Measurements from ENCODE around the gene ZDHHC5.
"Not testable (repeated sequence)": the region's sequence is repeated elsewhere in the genome, so short reads cannot be mapped to it uniquely, and the experiment has no call there.

ZDHHC5 gene

DNA sequence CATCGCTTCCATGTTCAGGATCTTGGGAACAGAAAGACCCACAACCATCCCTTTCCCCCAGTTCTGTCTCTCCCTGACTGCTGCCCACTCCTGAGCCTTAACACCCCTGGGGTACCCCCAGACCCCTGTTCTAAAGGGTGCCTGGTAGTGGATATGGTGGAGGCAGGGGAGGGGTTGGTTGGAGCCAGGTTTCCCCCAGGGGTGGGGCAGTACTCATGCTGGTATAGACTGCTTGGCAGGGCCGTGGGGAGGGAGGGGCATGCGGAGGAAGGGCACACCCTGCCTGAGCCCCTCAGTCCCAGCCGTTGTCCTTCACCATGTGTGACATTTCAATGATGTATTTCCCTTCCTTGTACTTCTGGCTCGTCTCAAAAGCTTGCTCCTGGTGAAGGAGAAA lies 22.2 kb upstream of the ZDHHC5 start:
- no peak for DNase-seq

GRCh38 chr11:57646194-57646798 lies 21.6 kb upstream of the ZDHHC5 start:
- DNase-seq, result no peak

DNA sequence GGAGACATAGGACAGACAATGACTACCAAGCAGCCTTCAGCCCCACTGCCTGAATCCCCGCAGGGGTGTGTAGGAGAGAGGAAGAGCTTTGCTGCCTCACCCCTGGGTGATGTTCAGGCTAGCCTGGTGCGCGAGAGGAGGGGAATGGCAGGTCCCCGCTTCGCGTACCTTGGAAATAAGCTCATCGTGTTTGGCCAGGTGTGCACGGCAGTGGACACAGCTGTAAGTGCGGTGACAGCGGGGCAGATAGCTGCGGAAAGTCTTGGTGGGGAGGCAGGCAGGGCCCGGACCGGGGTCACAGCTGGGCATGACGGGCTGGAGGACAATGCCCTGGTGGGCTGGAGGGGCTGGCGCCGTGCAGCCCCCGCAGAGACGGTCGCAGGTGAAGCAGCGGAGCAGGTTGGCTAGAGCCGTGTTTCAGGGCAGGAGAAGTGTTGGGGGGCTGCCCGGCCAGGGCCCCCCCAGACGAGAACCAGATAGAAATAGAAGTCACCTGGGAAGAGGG lies 21.1 kb upstream of the ZDHHC5 start:
- no peak for DNase-seq

- DNase-seq, result no peak
Observed at GRCh38 chr11:57647372-57647771, 20.5 kb upstream of the ZDHHC5 start.

DNA sequence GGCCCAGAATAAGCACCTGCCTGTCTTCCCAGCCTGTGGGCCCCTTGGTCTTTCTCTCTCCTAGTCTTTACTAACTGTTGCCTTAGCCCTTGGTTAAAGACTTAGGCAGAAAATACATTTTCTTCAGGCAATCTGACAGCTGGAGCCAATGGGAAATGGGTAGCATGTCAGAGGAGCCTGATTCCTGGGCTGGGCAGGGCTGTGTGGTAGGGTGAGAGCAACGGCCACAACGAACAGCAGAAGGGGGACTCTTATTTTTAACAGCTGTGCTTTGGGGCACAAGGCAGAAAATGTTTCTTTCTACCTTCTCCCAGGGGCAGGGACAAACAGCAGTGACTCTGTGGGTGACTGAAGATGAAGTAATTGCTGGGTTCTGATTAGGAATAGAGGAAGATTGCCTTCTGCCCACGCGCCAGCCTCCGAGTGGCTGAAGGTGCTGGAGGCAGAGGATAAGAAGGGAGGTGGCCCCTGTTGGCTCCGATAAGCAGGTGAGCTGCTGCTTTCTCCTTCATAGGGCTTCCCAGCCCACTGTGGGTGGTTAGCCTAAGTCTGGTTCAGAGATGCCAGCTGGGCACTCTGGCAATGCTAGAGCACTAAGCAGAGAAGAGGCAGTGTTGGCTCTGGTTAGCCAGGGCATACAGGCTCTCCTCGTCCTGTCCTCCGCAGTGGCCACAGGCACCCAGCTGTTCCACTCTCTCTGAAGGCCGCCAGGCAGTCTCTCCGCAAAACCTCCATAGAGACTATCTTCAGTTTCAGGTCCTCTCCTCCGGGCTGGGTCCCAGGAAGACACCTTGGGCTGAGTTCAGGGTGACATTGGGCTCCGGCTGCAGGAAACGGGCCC lies 19.7 kb upstream of the ZDHHC5 start:
- DNase-seq, result peak; percentile 31

DNA sequence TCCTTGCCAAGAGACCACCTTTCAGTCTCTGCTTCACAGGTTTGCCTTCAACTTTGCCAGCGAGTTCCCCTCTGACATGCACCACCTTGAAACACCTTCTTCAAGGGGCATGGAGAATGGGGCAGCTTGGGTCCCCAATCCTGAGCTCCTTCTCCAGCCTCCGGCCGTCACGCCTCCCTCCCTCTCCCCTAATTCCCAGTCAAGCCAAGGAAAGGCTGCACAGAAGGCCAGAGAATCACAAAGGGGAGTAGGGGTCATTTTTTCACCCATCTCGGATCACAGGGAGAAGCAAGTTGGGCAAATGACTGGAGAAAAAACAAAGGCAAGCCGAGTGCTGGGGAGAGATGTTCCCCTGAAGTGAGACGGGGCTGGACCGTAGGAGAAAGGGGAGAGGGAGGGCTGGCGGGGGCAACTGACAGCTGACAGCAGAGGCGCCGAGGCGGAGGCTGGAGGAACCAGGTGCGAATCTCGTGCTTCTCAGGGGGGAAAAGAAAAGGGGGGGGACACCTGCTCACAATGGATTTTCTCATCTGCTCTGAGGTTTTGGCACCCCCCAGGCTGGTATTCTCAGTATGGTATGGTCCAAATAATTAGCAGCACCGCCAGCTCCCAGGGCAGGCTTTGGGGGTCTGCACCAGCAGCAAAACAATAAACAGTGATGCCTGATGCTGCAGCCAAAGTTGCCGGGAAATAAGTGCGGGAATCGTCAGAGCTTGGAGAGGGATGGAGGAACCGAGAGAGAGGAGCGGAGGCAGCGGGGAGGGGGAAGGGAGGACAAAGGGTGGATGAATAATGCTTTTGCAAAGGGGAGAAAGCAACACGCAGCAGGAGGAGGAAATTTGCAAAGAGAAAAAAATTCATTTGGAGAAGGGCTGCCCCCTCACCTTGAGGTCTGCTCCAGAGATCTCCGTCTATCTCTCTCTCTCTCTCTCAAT lies 18.8 kb upstream of the ZDHHC5 start:
- DNase-seq, result no peak

GRCh38 chr11:57649826-57650738 lies 17.8 kb upstream of the ZDHHC5 start, which contains the start of gene YPEL4:
TSS of gene YPEL4 (minus strand) at chr11:57649912. CDS start at chr11:57647107, 2,805 bp downstream.
- peak; percentile 60 for DNase-seq

DNA sequence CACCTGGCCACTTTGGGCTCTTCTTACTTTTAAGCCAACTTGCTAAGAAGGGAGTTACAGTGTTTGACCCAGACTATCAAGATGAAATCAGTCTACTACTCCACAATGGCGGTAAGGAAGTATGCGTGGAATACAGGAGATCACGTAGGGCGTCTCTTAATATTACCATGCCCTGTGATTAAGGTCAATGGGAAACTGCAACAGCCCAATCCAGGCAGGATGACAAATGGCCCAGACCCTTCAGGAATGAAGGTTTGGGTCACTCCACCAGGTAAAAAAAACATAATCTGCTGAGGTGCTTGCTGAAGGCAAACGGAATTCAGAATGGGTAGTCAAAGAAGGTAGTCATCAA lies 17.2 kb upstream of the ZDHHC5 start:
- DNase-seq, result no peak

- no peak for DNase-seq
Observed at GRCh38 chr11:57651408-57651807, 16.5 kb upstream of the ZDHHC5 start.

- not testable (repeated sequence) for DNase-seq
Observed at GRCh38 chr11:57652230-57652629, 15.7 kb upstream of the ZDHHC5 start.

DNA sequence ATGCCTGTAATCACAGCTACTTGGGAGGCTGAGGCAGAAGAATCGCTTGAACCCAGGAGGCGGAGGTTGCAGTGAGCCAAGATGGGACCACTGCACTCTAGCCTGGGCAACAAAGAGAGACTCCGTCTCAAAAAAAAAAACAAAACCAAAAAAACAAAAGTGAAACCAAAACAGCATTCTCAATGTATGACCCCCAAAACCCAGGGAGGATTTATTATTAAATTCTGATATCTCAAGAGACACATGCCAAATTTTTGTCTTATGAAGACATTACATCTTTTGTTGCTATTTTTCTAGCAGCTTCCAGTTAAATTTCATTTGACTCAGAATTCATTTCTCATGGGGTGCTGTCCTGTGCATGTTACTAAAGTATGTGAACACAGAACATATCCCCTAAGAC lies 15.3 kb upstream of the ZDHHC5 start:
- no peak for DNase-seq

DNA sequence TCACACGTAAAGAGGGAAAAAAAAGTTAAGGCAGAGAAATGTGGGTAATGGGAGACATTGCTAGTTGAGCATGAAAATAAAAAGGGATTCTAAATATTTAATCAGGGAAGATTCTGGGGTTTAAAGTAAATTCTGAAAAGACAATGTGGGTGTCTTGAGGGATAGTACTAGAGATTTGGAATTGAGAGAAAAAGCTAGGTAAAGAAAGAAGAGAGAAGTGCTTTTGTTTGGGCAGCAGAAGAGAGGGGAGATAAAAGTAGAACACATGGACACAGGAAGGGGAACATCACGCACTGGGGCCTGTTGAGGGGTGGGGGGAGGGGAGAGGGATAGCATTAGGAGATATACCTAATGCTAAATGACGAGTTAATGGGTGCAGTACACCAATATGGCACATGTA lies 14.8 kb upstream of the ZDHHC5 start:
- no peak for DNase-seq

- no peak for DNase-seq
Observed at GRCh38 chr11:57656885-57657193, 11.1 kb upstream of the ZDHHC5 start.

GRCh38 chr11:57657194-57658022 lies 10.5 kb upstream of the ZDHHC5 start, which contains the start of gene CLP1:
TSS of gene CLP1 (plus strand) at chr11:57657762. CDS start at chr11:57659477, 1,715 bp downstream.
- peak; percentile 100 for DNase-seq

GRCh38 chr11:57658023-57658361 lies 9.9 kb upstream of the ZDHHC5 start:
- DNase-seq, result no peak

- no peak for DNase-seq
Observed at GRCh38 chr11:57659669-57660068, 8.2 kb upstream of the ZDHHC5 start.

DNA sequence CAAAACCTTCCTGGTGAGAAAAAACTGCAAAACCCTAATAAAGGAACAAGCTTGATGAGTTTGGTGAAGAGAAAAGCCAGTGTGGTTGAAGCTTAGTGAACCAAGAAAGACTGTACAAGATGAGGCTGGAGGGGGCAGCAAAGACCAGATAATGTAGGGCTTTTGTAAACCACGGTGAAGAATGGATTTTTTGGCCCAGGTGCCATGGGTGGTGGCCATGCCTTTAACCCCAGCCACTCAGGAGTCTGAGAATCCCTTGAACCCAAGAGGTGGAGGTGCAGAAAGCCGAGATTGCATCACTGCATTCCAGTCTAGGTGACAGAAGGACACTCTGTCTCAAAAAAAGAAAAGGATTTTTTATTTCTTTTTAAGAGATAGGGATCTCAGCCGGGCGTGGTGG lies 5.0 kb upstream of the ZDHHC5 start:
- no peak for DNase-seq

GRCh38 chr11:57663975-57664374 lies 3.9 kb upstream of the ZDHHC5 start:
- DNase-seq, result no peak

GRCh38 chr11:57667117-57667735 lies 688 bp upstream of the ZDHHC5 start:
- DNase-seq, result peak; percentile 94

GRCh38 chr11:57668434-57668782 lies 494 bp downstream of the ZDHHC5 start:
- DNase-seq, result no peak

DNA sequence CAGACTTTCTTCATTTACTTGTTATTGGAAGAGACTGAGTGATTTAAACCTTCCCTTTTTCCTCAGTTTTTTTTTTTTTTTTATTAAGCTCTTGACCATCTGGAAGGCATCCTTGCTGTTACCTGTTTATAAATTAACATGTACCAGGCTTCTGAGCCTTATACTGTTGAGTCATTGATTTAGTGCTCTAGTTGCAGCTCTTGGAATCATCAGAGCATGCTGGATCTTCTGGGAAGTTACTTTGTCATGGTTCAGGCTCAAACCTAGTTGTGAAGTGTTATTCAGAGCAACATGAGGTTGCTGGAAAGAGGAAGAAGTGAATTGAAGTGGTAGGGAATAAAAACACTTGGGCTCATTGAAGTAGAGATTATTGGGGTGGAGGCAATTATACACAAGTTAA lies 6.3 kb downstream of the ZDHHC5 start:
- DNase-seq, result no peak

Data from stimulated activated CD4-positive, alpha-beta T cell treated with anti-CD3 and anti-CD28 coated beads, Interleukin-15, amount 100 ng/mL, for 24 hours (primary cell).